Measurements from ENCODE around the gene FBXO40.

Gene FBXO40

GRCh38 chr3:121592856-121593702 lies at the start of gene FBXO40:
FBXO40 (plus strand) TSS chr3:121593379; CDS start chr3:121620576, 27,197 bp downstream.
- Histone ChIP-seq H3K4me3 (ENCODE audit: severe bottlenecking) (no peak within 1 kb of the TSS), H3K27ac (ENCODE audit: poor library complexity, severe bottlenecking) (no peak within 1 kb of the TSS), H3K27me3 (ENCODE audit: insufficient read depth, poor library complexity, severe bottlenecking) (peaks cover 4% of the 10 kb centered on the region), H3K36me3 (ENCODE audit: low read depth) (no peaks in the 10 kb centered on the region), H3K4me1 (ENCODE audit: insufficient read depth, poor library complexity, severe bottlenecking) (no peaks in the 10 kb centered on the region), H3K9me3 (ENCODE audit: severe bottlenecking) (no peaks in the 10 kb centered on the region)
- no peak for TF ChIP-seq CTCF (IDR thresholded peaks at IDR 0.05; ENCODE audit: poor library complexity, severe bottlenecking)
- no peak for DNase-seq (ENCODE audit: low spot score)
- no peak for ATAC-seq (ENCODE audit: low read depth)

- ATAC-seq (ENCODE audit: low read depth): peak; percentile 24
- peaks cover 5% of the 10 kb centered on the region for H3K4me1 ChIP-seq (ENCODE audit: insufficient read depth, poor library complexity, severe bottlenecking)
- H3K36me3 ChIP-seq (ENCODE audit: low read depth): peaks cover 42% of the 10 kb centered on the region
- H3K27ac ChIP-seq (ENCODE audit: poor library complexity, severe bottlenecking): peak overlapping the region; percentile 42
- no peak for TF ChIP-seq CTCF (IDR thresholded peaks at IDR 0.05; ENCODE audit: poor library complexity, severe bottlenecking)
- no peaks in the 10 kb centered on the region for H3K27me3 ChIP-seq (ENCODE audit: insufficient read depth, poor library complexity, severe bottlenecking)
- no peak for DNase-seq (ENCODE audit: low spot score)
- H3K9me3 ChIP-seq (ENCODE audit: severe bottlenecking): no peaks in the 10 kb centered on the region
- peak overlapping the region; percentile 77 for H3K4me3 ChIP-seq (ENCODE audit: severe bottlenecking)
Observed at GRCh38 chr3:121545049-121545573, 48.1 kb upstream of the FBXO40 start.

DNA sequence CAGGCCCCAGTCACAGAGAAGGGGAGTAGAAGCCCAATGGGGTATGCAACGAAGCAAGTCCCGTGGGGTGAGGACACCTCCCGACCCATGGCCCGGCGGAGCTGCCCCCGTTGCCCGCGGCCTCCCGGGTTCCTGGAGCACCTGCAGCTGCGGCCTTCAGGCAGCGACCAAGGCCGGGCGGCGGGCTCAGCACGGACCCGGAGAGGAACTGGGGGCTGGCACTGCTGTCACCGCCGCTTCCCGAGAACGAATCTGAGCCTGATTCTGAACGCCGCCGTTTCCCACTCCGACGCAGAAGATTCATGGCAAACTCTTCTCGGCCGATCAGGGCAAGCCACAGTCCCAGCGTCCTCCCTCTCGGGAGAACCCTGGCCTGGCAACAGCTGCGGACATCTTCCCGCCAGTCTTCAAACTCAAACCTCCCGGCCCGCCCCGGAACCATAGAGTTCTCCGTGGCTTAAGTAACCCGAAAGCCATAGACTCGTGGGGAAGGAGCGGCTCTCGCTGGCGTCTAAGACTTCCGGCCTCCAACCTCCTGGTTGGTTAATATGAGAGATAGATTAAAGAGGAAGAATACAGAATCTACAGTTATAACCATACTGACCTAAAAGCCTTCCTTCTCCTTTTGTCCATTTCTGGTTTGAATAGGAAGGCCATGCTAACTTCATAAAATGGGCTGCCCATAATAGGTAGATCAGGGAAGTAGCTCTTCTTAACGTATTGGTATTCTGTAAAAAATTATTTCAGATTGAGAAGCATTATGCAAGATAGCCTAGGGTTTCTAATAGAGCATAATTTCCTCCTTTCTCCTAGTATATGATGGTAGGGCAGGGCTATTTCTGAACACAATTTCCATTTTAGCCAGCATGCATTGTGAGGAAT lies 47.4 kb upstream of the FBXO40 start, which contains the start of gene POLQ:
TSS of gene POLQ (minus strand) at position 415 of the 882 bp plus-strand sequence. CDS start at position 304, 111 bp downstream.
- peaks cover 5% of the 10 kb centered on the region for H3K4me1 ChIP-seq (ENCODE audit: insufficient read depth, poor library complexity, severe bottlenecking)
- H3K4me3 ChIP-seq (ENCODE audit: severe bottlenecking): peak within 1 kb of the TSS; percentile 77
- no peak for TF ChIP-seq CTCF (IDR thresholded peaks at IDR 0.05; ENCODE audit: poor library complexity, severe bottlenecking)
- H3K36me3 ChIP-seq (ENCODE audit: low read depth): peaks cover 35% of the 10 kb centered on the region
- ATAC-seq (ENCODE audit: low read depth): peak; percentile 97
- peak; percentile 90 for DNase-seq (ENCODE audit: low spot score)
- peak within 1 kb of the TSS; percentile 42 for H3K27ac ChIP-seq (ENCODE audit: poor library complexity, severe bottlenecking)
- H3K9me3 ChIP-seq (ENCODE audit: severe bottlenecking): no peaks in the 10 kb centered on the region
- no peaks in the 10 kb centered on the region for H3K27me3 ChIP-seq (ENCODE audit: insufficient read depth, poor library complexity, severe bottlenecking)

- no peaks in the 10 kb centered on the region for H3K4me1 ChIP-seq (ENCODE audit: insufficient read depth, poor library complexity, severe bottlenecking)
- no peaks in the 10 kb centered on the region for H3K9me3 ChIP-seq (ENCODE audit: severe bottlenecking)
- no peak for TF ChIP-seq CTCF (IDR thresholded peaks at IDR 0.05; ENCODE audit: poor library complexity, severe bottlenecking)
- no peak overlapping the region for H3K27ac ChIP-seq (ENCODE audit: poor library complexity, severe bottlenecking)
- no peaks in the 10 kb centered on the region for H3K27me3 ChIP-seq (ENCODE audit: insufficient read depth, poor library complexity, severe bottlenecking)
- DNase-seq (ENCODE audit: low spot score) (no peak), ATAC-seq (ENCODE audit: low read depth) (no peak)
- H3K36me3 ChIP-seq (ENCODE audit: low read depth): no peaks in the 10 kb centered on the region
- no peak overlapping the region for H3K4me3 ChIP-seq (ENCODE audit: severe bottlenecking)
Observed at GRCh38 chr3:121552379-121552778, 40.8 kb upstream of the FBXO40 start.
